Caki2 (cell line): Measurements from ENCODE around the gene P3H2. TPM values are rescaled to one million over a fixed set of nuclear protein-coding genes. Genes with fewer than 3 reads are reported as not detected.

Experiments used
- DNase-seq: peaks from one replicate; pipeline ENCODE4 v3.0.0-alpha.2; 2015; ENCODE audit warnings: low read depth
- in situ Hi-C: cut with HindIII; loops from 2 replicates; pipeline ENCODE4 v1.10.0; 2016; ENCODE audit warnings: low sequenced_read_pairs, low pct_unique_long_range_greater_than_20kb, mixed read lengths
- total RNA-seq: library from RNA; depleted of rRNA; stranded (reverse); fragments of >200 nt; shearing (Covaris generic); gene quantifications from 2 replicates; pipeline ENCODE4 v1.2.3, GENCODE V29; 2014; ENCODE audit warnings: low replicate concordance

P3H2 gene
- total RNA-seq, 1 experiment from 2014 or later: 185 TPM

DNA sequence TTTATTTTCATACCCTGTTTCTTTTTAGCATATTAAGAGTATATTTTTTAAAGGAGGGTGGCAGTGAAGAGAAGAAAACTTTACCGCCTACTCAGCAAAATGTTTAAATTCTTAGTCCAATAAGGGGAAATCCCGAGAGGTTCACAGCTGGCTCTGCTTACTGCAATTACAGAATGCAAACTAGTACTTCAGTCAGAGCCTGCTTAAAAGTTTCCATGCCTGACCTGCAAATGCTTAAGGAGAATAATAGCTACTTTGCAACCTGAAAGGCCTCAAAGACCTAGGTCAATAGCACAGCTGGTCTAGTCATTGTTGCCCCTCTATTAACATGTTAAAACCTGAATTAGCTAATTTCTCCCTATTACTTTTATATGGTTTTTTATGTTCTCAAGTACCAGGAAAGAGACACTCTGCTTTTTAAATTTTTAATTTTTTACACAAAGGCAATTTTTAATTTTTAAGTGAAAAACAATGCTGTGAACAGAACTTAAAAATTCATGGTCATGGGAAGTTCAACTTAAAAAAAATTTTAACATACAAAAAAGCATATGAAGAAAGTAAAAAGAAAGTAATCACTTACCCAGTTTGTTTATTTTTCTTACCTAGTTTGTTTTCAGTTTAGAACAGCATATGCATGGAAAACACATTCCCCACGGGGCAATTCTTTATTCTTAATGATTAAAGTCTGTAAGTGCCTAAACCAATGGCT lies 79.2 kb downstream of the P3H2 start:
- DNase-seq: no peak
- in situ Hi-C loops: no loop called here

DNA sequence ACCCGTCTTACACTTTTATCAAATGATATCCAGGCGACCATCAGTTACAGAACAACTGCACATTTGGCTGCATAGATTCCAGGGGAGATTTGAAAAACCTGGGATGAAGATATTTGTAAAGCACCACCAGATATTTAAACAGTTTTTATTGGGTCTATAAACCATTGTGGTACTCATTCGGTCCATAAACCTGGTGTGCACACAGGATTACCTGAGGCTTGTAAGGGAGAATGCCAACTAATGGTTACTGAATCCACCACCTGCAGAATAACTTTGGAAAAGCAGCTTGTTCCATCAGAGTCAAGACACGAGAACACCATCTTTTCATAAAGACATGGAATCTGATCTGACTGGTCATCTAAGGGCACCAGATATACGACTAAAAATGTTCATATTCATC lies 80.6 kb downstream of the P3H2 start:
- no peak for DNase-seq
- in situ Hi-C loops: no loop called here

DNA sequence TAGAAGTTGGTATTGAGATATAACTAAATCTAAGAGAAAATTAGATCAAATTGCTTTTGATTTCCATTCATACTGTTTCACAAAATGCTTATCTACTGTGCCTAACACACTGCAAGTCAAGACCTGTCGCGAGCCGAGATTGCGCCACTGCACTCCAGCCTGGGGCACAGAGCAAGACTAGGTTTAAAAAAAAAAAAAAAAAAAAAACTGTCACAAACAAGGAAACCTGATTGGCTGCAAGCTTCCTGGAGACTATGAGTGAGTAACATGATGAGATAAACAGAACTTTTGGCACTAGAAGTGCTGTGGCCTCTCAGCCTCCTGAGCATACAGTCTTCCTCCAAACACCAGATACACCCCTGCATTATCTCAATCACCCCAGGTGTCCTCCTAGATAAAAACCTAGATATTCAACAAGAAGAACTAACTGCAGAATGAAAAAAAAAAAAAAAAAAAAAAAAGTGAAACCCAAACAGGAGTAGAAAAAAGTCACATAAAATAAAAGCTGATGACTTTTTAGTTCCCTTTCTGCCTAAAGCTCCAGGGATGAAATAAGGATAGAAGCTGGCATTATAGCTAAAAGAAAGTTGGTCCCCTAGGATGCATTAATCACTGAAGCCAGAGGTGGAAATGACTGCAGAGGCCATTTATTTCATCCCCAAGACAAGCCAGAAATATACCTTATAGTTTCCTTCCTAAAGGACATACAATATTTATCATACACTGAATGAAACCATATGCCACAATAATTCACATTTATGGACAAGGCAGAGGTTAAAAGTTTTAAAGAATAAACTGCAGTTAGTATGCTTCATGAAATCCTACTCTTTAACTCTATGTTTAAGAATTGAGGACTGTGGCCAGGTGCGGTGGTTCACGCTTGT lies 82.4 kb downstream of the P3H2 start:
- DNase-seq: peak; percentile 88
- in situ Hi-C loops: no loop called here

DNA sequence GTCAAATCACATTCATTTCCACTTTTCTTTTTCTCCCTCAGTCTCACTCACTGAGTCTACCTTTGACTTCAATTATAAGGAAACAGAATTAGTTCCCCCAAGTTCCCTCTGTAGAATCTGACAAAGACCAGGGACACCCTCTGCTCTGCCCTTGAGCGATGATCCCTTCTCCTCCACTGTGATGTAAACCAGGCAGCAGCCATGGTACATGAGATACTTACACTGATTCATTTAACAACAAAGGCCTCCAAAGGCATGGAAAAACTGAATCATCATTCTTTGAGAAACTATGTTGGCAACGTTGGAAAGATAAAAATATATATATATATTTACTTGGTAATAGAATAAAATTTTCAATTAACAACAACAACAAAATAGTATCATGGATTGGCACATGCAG lies 84.1 kb downstream of the P3H2 start:
- no peak for DNase-seq
- in situ Hi-C loops: no loop called here

DNA sequence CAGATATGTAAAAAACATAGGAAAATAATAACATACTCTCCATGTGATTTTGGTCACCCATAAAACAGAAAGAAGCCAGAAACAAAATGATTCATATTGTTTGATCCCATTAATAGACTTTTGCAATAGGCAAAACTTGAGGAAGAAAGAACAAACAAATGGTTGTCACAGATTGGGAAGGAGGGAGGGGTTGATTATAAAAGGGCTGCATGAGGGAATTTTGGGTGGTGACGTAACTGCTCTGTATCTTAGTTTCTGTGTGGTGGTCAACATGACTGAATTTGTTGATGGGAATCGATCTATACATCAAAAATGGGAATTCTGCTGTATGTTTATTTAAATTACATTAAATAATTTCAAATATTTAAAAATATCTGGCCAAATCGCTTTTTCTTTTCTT lies 86.3 kb downstream of the P3H2 start:
- no peak for DNase-seq
- in situ Hi-C loops: no loop called here

DNA sequence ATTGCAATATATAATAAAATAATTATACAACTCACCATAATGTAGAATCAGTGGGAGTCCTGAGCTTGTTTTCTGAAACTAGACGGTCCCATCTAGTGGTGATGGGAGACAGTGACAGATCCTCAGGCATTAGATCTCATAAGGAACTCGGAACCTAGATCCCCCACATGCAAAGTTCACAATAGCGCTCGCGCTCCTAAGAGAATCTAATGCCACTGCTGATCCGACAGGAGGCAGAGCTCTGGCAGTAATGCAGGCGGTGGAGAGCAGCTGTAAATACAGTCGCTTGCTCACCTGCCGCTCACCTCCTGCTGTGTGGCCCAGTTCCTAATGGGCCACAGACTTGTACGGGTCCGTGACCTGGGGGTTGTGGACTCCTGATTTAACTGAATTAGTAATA lies 87.8 kb downstream of the P3H2 start:
- no peak for DNase-seq
- in situ Hi-C loops: no loop called here

DNA sequence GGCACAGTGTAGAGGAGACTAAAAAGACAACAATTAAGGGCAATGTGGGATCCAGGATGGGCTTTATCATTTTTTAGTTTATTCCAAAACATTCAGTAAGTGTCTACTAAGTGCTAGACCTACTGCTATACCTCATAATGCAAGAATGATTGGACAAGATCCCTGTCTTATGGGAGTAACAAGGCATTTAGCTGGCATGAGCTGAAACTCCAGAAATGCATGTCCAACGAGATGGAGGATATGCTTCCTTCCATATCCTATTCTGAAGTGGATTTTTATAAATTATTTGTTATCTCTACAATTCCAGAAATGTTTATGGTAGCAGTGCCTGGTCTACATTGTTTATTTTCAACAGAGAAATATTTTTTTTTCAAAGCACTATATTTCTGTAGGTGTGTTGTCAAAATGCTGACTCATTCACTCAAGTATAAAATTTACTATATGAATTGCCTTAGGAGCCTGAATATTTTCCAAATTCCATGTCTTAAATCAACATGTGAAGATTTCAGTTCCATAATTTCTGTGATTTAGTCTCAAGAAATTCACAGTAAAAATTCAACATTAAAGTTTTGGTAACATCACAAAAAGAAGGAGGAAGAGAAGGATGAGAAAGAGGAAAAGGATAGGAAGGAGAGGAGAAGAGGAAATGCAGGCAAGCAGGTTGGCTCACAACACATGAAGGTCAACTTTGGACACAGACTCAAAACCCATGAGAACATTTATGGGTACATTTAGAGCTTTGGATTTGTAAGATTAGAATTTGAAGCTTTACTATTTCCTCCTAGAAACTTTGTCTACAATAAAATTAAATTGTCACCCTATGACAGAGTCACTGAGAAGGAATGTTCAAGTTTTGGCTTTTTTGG lies 88.6 kb downstream of the P3H2 start:
- DNase-seq: peak; percentile 27
- in situ Hi-C loops: no loop called here

DNA sequence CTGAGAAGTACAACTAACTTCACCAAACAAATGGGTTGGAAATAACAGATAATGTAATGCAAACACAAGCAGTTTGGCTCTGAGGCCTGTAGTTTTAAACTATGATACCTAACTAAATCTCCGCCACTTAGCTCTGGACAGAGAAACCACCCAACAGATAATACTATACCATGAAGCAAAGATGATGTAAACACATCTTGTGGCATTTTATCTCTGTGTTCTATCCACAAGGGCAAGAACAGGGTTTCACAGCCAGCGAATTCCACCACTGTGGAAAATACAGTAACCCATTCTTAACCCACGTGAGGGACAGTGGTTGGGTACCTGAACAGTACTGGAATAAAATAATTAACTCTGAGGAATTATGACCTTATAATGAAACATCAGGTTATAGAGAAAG lies 93.6 kb downstream of the P3H2 start:
- no peak for DNase-seq
- in situ Hi-C loops: no loop called here

DNA sequence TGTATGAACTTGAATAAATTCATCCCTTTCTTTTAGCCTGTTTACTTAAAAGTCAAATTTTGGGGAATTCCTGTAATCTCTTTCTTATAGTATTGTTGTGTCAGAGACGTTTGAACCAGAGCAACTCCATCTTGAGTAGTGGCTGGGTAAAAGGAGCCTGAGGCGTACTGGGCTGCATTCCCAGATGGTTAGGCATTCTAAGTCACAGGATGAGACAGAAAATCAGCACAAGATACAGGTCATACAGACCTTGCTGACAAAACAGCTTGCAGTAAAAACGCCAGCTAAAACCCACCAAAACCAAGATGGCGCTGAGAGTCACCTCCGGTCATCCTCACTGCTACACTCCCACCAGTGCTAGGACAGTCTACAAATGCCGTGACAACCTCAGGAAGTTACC lies 94.5 kb downstream of the P3H2 start:
- no peak for DNase-seq
- in situ Hi-C loops: no loop called here

DNA sequence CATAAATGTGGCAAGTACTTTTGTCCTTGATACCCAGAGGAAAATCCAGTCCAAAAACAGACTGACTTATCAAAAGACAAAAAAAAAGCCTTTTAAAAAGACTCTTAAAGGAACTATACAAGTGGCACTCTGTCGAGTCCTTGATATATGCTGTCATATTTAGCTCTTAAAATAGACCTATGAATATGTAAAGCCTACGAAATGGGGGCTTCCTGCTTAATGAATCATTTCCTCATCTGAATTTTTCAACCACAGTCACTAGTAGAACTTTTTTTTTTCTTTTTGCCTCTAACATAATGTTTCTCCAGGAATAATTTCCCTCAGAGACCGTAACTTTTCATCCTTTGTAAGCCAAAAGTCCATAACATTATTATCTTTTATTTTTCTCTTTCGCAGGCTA lies 95.8 kb downstream of the P3H2 start:
- in situ Hi-C loops: no loop called here
- DNase-seq: no peak

DNA sequence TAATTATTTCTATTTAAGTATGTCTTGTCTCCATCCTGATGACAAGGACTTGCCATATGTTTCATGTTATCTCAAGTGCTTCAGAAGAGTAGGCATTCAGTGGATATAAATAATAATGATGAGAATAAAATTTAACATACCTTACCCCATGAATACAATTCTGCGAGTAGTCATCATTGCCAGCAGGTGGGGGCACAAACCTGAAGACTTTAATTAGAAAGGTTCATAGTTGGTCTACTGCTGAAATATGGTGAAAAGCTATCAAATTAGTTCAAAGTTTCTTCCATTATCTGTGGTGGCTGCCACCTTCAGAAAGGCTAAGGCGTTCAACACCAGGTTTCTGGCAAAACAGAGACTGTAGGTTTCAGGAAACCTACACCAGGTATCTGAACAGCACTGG lies 100.9 kb downstream of the P3H2 start:
- DNase-seq: no peak
- in situ Hi-C loops: no loop called here

DNA sequence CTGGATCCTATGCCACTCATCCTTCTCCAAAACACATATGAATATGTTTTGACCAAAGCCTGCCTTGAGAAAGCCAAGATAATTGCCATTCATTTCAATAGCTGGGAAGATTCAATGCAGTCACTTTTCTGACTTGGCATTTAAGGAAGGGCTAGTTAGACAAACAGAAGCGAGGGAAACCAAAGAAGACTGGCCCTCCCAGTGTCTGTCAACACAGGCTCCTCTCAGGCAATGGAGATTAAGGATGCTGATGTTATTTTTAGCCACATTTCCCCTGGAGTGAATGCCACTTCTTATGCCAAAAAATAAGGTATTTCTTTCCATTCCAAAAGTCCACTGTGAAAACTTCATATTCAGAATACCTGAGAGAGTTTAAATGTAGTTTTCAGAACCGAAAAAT lies 101.7 kb downstream of the P3H2 start:
- no peak for DNase-seq

DNA sequence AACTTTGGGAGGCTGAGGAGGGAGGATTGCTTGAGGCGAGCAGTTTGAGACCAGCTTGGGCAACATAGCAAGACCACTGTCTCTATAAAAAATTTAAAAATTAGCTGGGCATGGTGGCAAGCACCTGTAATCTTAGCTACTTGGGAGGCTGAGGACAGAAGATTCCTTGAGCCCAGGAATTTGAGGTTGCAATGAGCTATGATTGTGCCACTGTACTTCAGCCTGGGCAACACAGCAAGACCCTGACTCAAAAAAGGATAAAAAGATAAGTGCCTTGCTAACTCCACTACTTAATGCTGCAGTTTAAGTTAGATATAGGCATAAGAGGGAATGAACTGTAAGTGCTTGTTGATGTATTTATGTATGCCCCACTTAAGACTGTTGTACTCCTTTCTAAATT lies 102.2 kb downstream of the P3H2 start:
- in situ Hi-C loops: no loop called here
- no peak for DNase-seq

More for the DNA sequence above, 101.7 kb downstream of the P3H2 start:
- in situ Hi-C loops: no loop called here

DNA sequence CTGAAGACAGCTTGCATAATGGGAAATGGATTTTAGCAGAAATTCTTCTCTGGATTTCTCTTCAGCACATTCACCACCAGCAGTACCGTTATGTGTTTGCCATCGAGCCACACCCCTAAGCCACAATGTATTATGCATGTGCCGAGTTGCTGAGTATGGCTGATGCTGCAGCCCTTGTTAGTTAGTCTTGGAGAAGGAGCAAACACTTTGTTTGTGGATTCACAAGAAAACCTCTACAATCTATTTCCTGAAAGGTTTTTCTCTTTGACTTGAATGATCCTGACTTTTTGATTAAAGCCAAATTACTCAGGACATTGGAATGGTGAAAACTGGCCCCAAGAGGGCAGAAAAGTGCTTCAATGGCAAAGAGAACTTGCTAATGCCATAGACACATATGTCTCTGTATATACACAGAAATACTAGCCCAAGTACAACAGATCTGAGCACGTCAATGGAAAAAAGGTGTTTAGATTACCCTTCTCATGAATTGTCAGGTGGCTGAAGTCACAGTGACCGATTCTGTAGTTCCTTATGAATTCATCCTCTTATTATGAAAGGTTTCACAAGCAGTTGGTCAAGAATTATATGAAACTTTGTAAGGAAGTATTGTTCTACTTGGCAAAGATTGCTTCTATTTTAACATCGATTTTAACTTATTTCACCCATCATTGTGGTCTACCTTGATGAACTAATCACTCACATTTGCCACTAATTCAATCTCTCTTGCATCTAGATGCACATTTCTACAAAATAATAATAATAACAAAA lies 103.0 kb downstream of the P3H2 start:
- peak; percentile 77 for DNase-seq
- in situ Hi-C loops: no loop called here

DNA sequence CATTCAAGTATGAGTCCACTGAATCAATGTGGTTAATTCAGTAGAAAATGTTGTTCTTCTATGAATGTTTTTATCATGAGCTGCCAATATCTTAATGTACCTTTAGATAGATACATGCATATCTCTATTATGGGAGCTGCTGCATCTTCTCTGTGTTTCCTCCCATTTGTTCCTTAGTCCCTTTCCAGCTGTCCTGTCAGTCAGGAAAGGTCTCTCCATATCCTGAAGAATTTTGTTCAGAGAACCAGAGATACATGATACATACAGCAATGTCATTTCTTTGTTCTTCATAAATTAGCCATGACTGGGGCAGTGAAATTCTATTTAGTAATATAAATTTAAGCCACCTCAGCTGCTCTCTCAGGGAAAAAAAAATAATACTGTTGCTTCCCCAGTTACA lies 103.7 kb downstream of the P3H2 start:
- DNase-seq: no peak
- in situ Hi-C loops: no loop called here

DNA sequence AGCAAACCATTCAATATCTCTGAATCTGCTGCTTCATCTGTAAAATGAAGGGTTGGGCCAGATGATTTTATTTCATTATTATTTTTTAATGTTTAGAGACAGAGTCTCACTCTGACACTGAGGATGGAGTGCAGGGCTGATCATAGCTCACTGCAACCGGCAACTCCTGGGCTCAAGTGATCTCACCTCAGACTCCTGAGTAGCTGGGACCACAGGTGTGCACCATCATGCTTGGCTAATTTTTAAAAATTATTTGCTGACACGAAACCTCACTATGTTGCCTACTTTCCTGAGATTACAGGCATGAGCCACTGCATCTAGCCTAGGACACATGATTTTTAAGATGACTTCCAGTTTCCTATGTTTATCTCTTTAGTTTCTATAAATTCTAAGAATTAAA lies 105.8 kb downstream of the P3H2 start:
- DNase-seq: no peak
- in situ Hi-C loops: no loop called here

DNA sequence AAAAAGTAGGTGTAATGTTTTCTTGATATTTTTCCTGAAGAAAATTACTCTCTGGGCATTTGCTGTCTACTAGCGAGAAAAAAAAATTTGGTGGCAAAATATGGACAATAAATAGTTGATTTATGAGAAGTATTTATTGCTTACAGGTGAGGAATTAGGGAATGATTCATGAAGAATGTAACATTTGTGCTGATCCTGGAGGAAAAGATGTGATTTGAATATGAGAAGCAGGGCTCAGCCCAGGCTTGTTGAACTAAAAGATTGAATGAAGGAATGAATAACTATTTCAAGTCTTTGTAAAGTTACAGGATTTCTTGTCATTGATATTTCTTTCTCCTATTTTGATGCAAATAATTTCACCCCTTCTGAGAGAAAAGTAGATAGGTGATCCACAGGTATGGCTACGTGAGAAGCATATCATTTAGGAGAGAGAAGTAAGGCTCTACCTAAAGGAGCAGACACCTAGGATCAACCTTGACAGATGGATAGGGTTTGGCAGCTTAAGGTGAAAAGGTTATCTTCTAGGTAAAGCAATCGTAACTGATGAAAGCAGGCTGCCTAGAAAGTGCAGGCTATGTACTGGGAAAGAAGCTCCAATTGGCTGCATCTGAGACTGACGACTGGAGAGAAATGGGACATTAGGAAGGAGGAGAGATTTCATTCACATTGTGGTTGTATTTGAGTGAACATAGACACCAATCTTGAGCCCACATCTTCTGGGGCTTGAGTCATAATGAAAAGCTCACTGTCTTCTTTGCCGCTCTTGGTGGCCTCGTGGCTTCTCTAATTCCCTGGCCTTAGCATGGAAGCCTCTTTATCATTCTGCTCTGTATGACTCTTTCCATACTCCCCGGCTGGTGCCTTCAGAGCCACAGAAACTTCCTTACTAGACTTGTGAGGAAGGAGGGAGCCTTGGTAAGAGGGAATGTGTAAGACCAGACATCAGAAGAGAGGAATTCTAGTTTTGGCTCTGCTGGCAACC lies 106.5 kb downstream of the P3H2 start:
- no peak for DNase-seq
- in situ Hi-C loops: no loop called here
